HEK293 (cell line): ENCODE measurements around the gene DPYD.

ENCODE experiments used
- CTCF ChIA-PET: fragments of 350-600 bp; formaldehyde crosslinking; extraction: SDS; loops from one replicate; lab custom pipeline; 2021; ENCODE audit warnings: antibody characterized with exemption; lab: Yijun Ruan, JAX
- POLR2A ChIA-PET: fragments of 300-600 bp; formaldehyde crosslinking; extraction: SDS; loops from one replicate; lab custom pipeline; 2020; ENCODE audit warnings: antibody characterized with exemption, inconsistent platforms; lab: Yijun Ruan, JAX
- H3K27ac ChIP-seq: fragments of 200-500 bp; sonication (Bioruptor generic); 2 replicates; pipeline ENCODE4 v1.5.1; 2014; ENCODE audit warnings: low read depth, low read length, control low read depth, inconsistent platforms; ENCODE audit errors: extremely low read depth
- H3K36me3 ChIP-seq, 2 experiments: fragments of 200-500 bp in 1 of 2; sonication (Bioruptor generic) in 1 of 2; 1 replicate in 1 of 2; 2 replicates in 1 of 2; pipeline ENCODE4 v1.5.1; 2014 to 2017; ENCODE audit warnings: inconsistent platforms in 2 of 2, low read length in 2 of 2; ENCODE audit not compliant: control insufficient read depth in 2 of 2, insufficient read depth in 1 of 2
- H3K4me1 ChIP-seq: fragments of 200-500 bp; sonication (Bioruptor generic); 2 replicates; pipeline ENCODE4 v1.5.1; 2014; ENCODE audit warnings: mild to moderate bottlenecking, low read length, inconsistent platforms; ENCODE audit not compliant: control insufficient read depth, insufficient read depth
- H3K4me3 ChIP-seq: 2 replicates; pipeline ENCODE4 v1.5.1; 2011; ENCODE audit warnings: low read depth, mild to moderate bottlenecking, control low read depth, low read length, moderate library complexity
- H3K9me3 ChIP-seq: fragments of 200-500 bp; sonication (Bioruptor generic); 2 replicates; pipeline ENCODE4 v1.5.1; 2014; ENCODE audit warnings: low read depth, low read length, inconsistent platforms; ENCODE audit not compliant: control insufficient read depth, insufficient read depth
- KLF16 ChIP-seq: fragments of 450-650 bp; formaldehyde crosslinking; IDR thresholded peaks from 2 replicates; pipeline ENCODE4 v1.5.1; 2017; ENCODE audit warnings: missing biosample characterization, missing genetic modification characterization
- KLF9 ChIP-seq: fragments of 450-650 bp; formaldehyde crosslinking; IDR thresholded peaks from 2 replicates; pipeline ENCODE4 v1.5.1; 2016; ENCODE audit warnings: missing biosample characterization, missing genetic modification characterization, low read depth
- PRDM2 ChIP-seq: fragments of 450-650 bp; formaldehyde crosslinking; IDR thresholded peaks from 2 replicates; pipeline ENCODE4 v1.5.1; 2016; ENCODE audit warnings: missing biosample characterization, missing genetic modification characterization, borderline replicate concordance
- REPIN1 ChIP-seq: fragments of 450-650 bp; formaldehyde crosslinking; IDR thresholded peaks from 2 replicates; pipeline ENCODE4 v1.5.1; 2017; ENCODE audit warnings: missing biosample characterization, missing genetic modification characterization, low read depth
- SCRT2 ChIP-seq: fragments of 450-650 bp; formaldehyde crosslinking; IDR thresholded peaks from 2 replicates; pipeline ENCODE4 v1.5.1; 2016; ENCODE audit warnings: missing biosample characterization, missing genetic modification characterization
- ZBTB10 ChIP-seq: fragments of 450-650 bp; formaldehyde crosslinking; IDR thresholded peaks from 2 replicates; pipeline ENCODE4 v1.5.1; 2016; ENCODE audit warnings: missing biosample characterization, missing genetic modification characterization
- ZBTB44 ChIP-seq: fragments of 450-650 bp; IDR thresholded peaks from 2 replicates; pipeline ENCODE4 v1.5.1; 2018; ENCODE audit warnings: missing biosample characterization, mild to moderate bottlenecking, missing genetic modification characterization
- ZBTB6 ChIP-seq: fragments of 450-650 bp; formaldehyde crosslinking; IDR thresholded peaks from 2 replicates; pipeline ENCODE4 v1.5.1; 2017; ENCODE audit warnings: missing biosample characterization, missing genetic modification characterization
- ZNF133 ChIP-seq: fragments of 450-650 bp; formaldehyde crosslinking; IDR thresholded peaks from 2 replicates; pipeline ENCODE4 v1.5.1; 2016; ENCODE audit warnings: missing biosample characterization, missing genetic modification characterization
- ZNF214 ChIP-seq: fragments of 450-650 bp; formaldehyde crosslinking; IDR thresholded peaks from 2 replicates; pipeline ENCODE4 v1.5.1; 2017; ENCODE audit warnings: missing biosample characterization, mild to moderate bottlenecking, missing genetic modification characterization, borderline replicate concordance
- ZNF24 ChIP-seq: fragments of 450-650 bp; formaldehyde crosslinking; IDR thresholded peaks from 2 replicates; pipeline ENCODE4 v1.5.1; 2016; ENCODE audit warnings: missing biosample characterization, missing genetic modification characterization
- ZNF324 ChIP-seq: fragments of 450-650 bp; formaldehyde crosslinking; IDR thresholded peaks from 2 replicates; pipeline ENCODE4 v1.5.1; 2016; ENCODE audit warnings: missing biosample characterization, missing genetic modification characterization
- ZNF335 ChIP-seq: fragments of 450-650 bp; formaldehyde crosslinking; conservative IDR thresholded peaks from 2 replicates; pipeline ENCODE4 v1.5.1; 2016; ENCODE audit warnings: missing biosample characterization, missing genetic modification characterization
- ZNF366 ChIP-seq: fragments of 450-650 bp; formaldehyde crosslinking; conservative IDR thresholded peaks from 2 replicates; pipeline ENCODE4 v1.5.1; 2016; ENCODE audit warnings: missing biosample characterization, missing genetic modification characterization
- ZNF394 ChIP-seq: fragments of 450-650 bp; formaldehyde crosslinking; IDR thresholded peaks from 2 replicates; pipeline ENCODE4 v1.5.1; 2016; ENCODE audit warnings: missing biosample characterization, missing genetic modification characterization, mild to moderate bottlenecking, moderate library complexity, borderline replicate concordance
- ZNF404 ChIP-seq: fragments of 450-650 bp; formaldehyde crosslinking; IDR thresholded peaks from 2 replicates; pipeline ENCODE4 v1.5.1; 2017; ENCODE audit warnings: missing biosample characterization, missing genetic modification characterization
- ZNF48 ChIP-seq: fragments of 450-650 bp; formaldehyde crosslinking; IDR thresholded peaks from 2 replicates; pipeline ENCODE4 v1.5.1; 2016; ENCODE audit warnings: missing biosample characterization, missing genetic modification characterization
- ZNF501 ChIP-seq: fragments of 450-650 bp; formaldehyde crosslinking; IDR thresholded peaks from 2 replicates; pipeline ENCODE4 v1.5.1; 2016; ENCODE audit warnings: missing biosample characterization, missing genetic modification characterization
- ZNF530 ChIP-seq: fragments of 450-650 bp; formaldehyde crosslinking; IDR thresholded peaks from 2 replicates; pipeline ENCODE4 v1.5.1; 2016; ENCODE audit warnings: low read depth, missing biosample characterization, missing genetic modification characterization
- ZNF664 ChIP-seq: fragments of 450-650 bp; formaldehyde crosslinking; IDR thresholded peaks from 2 replicates; pipeline ENCODE4 v1.5.1; 2016; ENCODE audit warnings: missing biosample characterization, missing genetic modification characterization
- ZNF843 ChIP-seq: fragments of 450-650 bp; formaldehyde crosslinking; IDR thresholded peaks from 2 replicates; pipeline ENCODE4 v1.5.1; 2016; ENCODE audit warnings: missing biosample characterization, missing genetic modification characterization
- TF ChIP-seq, protein P1 (sequence below): fragments of 450-650 bp; formaldehyde crosslinking; IDR thresholded peaks from 2 replicates; pipeline ENCODE4 v1.5.1; 2016; ENCODE audit warnings: missing biosample characterization, missing genetic modification characterization

Gene DPYD

GRCh38 chr1:97089173-97089572, 831.7 kb downstream of the DPYD start:
- TF ChIP-seq, protein P1, sequence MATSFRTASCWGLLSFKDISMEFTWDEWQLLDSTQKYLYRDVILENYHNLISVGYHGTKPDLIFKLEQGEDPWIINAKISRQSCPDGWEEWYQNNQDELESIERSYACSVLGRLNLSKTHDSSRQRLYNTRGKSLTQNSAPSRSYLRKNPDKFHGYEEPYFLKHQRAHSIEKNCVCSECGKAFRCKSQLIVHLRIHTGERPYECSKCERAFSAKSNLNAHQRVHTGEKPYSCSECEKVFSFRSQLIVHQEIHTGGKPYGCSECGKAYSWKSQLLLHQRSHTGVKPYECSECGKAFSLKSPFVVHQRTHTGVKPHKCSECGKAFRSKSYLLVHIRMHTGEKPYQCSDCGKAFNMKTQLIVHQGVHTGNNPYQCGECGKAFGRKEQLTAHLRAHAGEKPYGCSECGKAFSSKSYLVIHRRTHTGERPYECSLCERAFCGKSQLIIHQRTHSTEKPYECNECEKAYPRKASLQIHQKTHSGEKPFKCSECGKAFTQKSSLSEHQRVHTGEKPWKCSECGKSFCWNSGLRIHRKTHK (tag by site-specific recombination), result no peak
- TF ChIP-seq ZNF843 (tag by site-specific recombination) (no peak), SCRT2 (tag by site-specific recombination) (no peak), REPIN1 (tag by site-specific recombination) (no peak), ZNF335 (tag by site-specific recombination) (no peak), ZBTB10 (tag by site-specific recombination) (no peak), ZNF133 (no peak), ZNF324 (tag by site-specific recombination) (no peak), ZNF24 (tag by site-specific recombination) (no peak), ZBTB44 (tag by site-specific recombination) (no peak), ZNF664 (no peak), ZNF394 (tag by site-specific recombination) (no peak)
- H3K27ac ChIP-seq, result no peak overlapping the region
- no peaks in the 10 kb centered on the region; the same call in 1 of the 2 replicates for H3K9me3 ChIP-seq
- CTCF ChIA-PET, result no interaction called here
- no peaks in the 10 kb centered on the region for H3K4me1 ChIP-seq
- POLR2A ChIA-PET, result no interaction called here
- H3K36me3 ChIP-seq, result no peaks in the 10 kb centered on the region
- no peak overlapping the region for H3K4me3 ChIP-seq

GRCh38 chr1:97088391-97088790, 832.4 kb downstream of the DPYD start:
- Histone ChIP-seq H3K27ac (no peak overlapping the region), H3K4me1 (no peaks in the 10 kb centered on the region), H3K36me3 (no peaks in the 10 kb centered on the region), H3K9me3 (no peaks in the 10 kb centered on the region; the same call in 1 of the 2 replicates), H3K4me3 (no peak overlapping the region)
- no peak for TF ChIP-seq ZNF324 (tag by site-specific recombination)
- TF ChIP-seq ZNF530 (tag by site-specific recombination), result no peak
- TF ChIP-seq ZNF214 (tag by site-specific recombination), result no peak
- TF ChIP-seq PRDM2 (tag by site-specific recombination), result no peak
- TF ChIP-seq ZNF48 (tag by site-specific recombination), result no peak
- TF ChIP-seq KLF16, result no peak
- TF ChIP-seq KLF9, result no peak
- TF ChIP-seq ZNF404 (tag by site-specific recombination), result no peak
- no peak for TF ChIP-seq ZBTB6
- no peak for TF ChIP-seq ZNF501 (tag by site-specific recombination)
- TF ChIP-seq ZNF366 (tag by site-specific recombination), result no peak
- POLR2A ChIA-PET, result no interaction called here
- CTCF ChIA-PET, result no interaction called here
